Measurements from ENCODE around the gene IFNL3. TPM values are rescaled to one million over a fixed set of nuclear protein-coding genes. Genes with fewer than 3 reads are reported as not detected.
A peak's percentile ranks its signal among the peaks of the same experiment; 100 is the strongest.
"Not testable (repeated sequence)": the region's sequence is repeated elsewhere in the genome, so short reads cannot be mapped to it uniquely, and the experiment has no call there.

IFNL3 gene
- total and polyA plus RNA-seq, 2 of the 13 experiments (the other 11 are each of a cell fraction or from before 2014, with no cell fraction given), result not detected

DNA sequence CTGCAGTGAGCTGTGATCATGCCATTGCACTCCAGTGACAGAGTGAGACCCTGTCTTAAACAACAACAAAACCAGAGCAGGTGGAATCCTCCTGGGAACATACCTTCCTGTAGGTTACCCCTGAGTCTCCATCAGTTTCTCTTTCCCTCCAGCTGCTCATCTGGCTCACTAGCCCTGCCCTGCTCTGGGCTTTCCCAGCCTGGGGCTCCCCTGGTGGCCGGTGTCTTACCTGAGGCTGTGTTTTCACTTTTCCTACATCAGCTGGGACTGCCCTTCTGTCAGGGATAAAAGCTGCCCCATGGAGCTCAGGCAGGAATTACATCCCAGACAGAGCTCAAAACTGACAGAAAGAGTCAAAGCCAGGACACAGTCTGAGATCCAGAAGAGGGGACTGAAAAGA lies 23.3 kb upstream of the IFNL3 start, which contains the start of gene IFNL2:
Gene IFNL2 (plus strand): TSS at position 312 of the 400 bp plus-strand sequence. CDS start 173 bp downstream, outside the sequence.
- H3K9ac ChIP-seq (ENCODE audit: insufficient read depth, low read depth, low read length); H3K79me2 ChIP-seq (ENCODE audit: insufficient read depth, low read length); in situ Hi-C loops (cut with HindIII; ENCODE audit: extremely low pct_ligation_motif_present, low pct_unique_long_range_greater_than_20kb); intact Hi-C loops (cut with micrococcal nuclease; ENCODE audit: unreplicated experiment); H4K20me1 ChIP-seq (ENCODE audit: insufficient read depth, low read length); DNase-seq (ENCODE audit: low spot score); H3K9me3 ChIP-seq (ENCODE audit: low read length); H3K4me1 ChIP-seq (ENCODE audit: insufficient read depth, low read length); H3K4me3 ChIP-seq (replicated peaks in 1 of 3; ENCODE audit: insufficient read depth in 1 of 3, low read depth in 2 of 3, low read length in 3 of 3); H2AFZ ChIP-seq (ENCODE audit: low read length); CTCF ChIA-PET (ENCODE audit: low intra/inter-chr PET ratio, low total read pairs); BruUV-seq (replicated peaks); POLR2A ChIA-PET; H3K36me3 ChIP-seq (replicated peaks in 1 of 2; ENCODE audit: control insufficient read depth in 1 of 2, insufficient read depth in 2 of 2, low read length in 2 of 2); H3K4me2 ChIP-seq (ENCODE audit: low read depth, low read length); H3K27me3 ChIP-seq (ENCODE audit: control insufficient read depth in 1 of 2, insufficient read depth in 2 of 2, low read length in 2 of 2); H3K27ac ChIP-seq (ENCODE audit: extremely low read length, insufficient read depth, low read length): not testable (repeated sequence)
- ATAC-seq, result peak; percentile 89
- FAIRE-seq, result peak; percentile 84
- WGBS (ENCODE audit: low lambda C conversion rate), result no CpG with 5 or more reads among the region's 1 CpG

DNA sequence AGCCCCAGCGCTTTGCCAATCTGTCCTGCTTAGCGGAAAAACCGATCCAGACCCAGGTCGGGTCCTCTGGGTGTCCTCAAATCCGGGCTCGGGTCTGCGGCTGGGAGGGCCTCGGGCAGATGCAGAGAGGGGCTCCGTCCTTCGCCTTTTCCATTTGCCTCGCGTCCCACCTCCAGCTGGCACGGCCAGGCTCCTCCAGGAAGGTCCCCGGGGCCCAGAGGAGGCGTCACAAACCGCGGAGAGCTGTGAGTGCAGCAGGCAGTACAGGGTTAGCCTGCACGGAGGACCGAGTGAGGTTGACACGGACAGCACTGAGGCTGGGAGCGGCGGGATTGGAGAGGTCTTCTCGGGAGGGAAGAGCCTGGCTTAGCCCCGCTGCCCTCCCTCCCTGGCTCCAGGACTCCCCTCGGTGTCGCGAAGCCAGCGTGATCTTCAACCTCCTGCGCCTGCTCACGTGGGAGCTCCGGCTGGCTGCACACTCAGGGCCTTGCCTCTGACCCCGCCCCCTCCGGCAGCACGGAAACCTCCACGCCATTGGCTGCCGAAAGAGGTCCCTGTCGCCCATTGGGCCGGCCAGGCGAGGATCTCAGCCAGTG lies 20.6 kb upstream of the IFNL3 start:
- Histone ChIP-seq H3K36me3 (replicated peaks in 1 of 2; ENCODE audit: control insufficient read depth in 1 of 2, insufficient read depth in 2 of 2, low read length in 2 of 2) (no peaks in the 10 kb centered on the region), H2AFZ (ENCODE audit: low read length) (no peak overlapping the region), H3K4me3 (replicated peaks in 1 of 3; ENCODE audit: insufficient read depth in 1 of 3, low read depth in 2 of 3, low read length in 3 of 3) (no peak overlapping the region), H3K27ac (ENCODE audit: extremely low read length, insufficient read depth, low read length) (no peak overlapping the region), H3K9me3 (ENCODE audit: low read length) (no peaks in the 10 kb centered on the region), H3K4me2 (ENCODE audit: low read depth, low read length) (no peak overlapping the region), H3K9ac (ENCODE audit: insufficient read depth, low read depth, low read length) (no peak overlapping the region), H3K27me3 (ENCODE audit: control insufficient read depth in 1 of 2, insufficient read depth in 2 of 2, low read length in 2 of 2) (peaks cover 0 to 14% of the 10 kb centered on the region in 2 experiments; a peak in 2 of 5 replicates), H3K79me2 (ENCODE audit: insufficient read depth, low read length) (no peaks in the 10 kb centered on the region), H3K4me1 (ENCODE audit: insufficient read depth, low read length) (0 out of 2 replicates have a peak, but pooled peaks cover 4% of the 10 kb centered on the region), H4K20me1 (ENCODE audit: insufficient read depth, low read length) (no peaks in the 10 kb centered on the region)
- intact Hi-C loops (cut with micrococcal nuclease; ENCODE audit: unreplicated experiment), result no loop called here
- ChIA-PET CTCF (ENCODE audit: low intra/inter-chr PET ratio, low total read pairs) (no interaction called here), POLR2A (no interaction called here)
- WGBS (ENCODE audit: low lambda C conversion rate), result 68% methylated on average over 25 of the region's 39 CpGs
- in situ Hi-C loops (cut with HindIII; ENCODE audit: extremely low pct_ligation_motif_present, low pct_unique_long_range_greater_than_20kb), result no loop called here
- ATAC-seq, result no peak
- TF ChIP-seq ZNF850 (CRISPR knock-in tag; conservative IDR thresholded peaks at IDR 0.05), result no peak
- no TSS peak for BruUV-seq (replicated peaks)
- DNase-seq (ENCODE audit: low spot score), result no peak
- FAIRE-seq, result no peak
